Parathyroid adenoma (tissue), 2 donors: Measurements from ENCODE around the gene CCL28.

Source experiments
- H2AFZ ChIP-seq: fragments of 300-600 bp; sonication (generic); one replicate; pipeline ENCODE4 v1.7.0; 2017; ENCODE audit warnings: antibody characterized with exemption, mild to moderate bottlenecking
- H3K27ac ChIP-seq: fragments of 300-600 bp; sonication (generic); one replicate; pipeline ENCODE4 v1.7.0; 2017
- H3K27me3 ChIP-seq: fragments of 300-600 bp; sonication (generic); one replicate; pipeline ENCODE4 v1.7.0; 2017; ENCODE audit warnings: low read length; ENCODE audit not compliant: control insufficient read depth, insufficient read depth
- H3K36me3 ChIP-seq: fragments of 300-600 bp; sonication (generic); one replicate; pipeline ENCODE4 v1.7.0; 2017; ENCODE audit warnings: low read length; ENCODE audit not compliant: control insufficient read depth, insufficient read depth
- H3K4me1 ChIP-seq: fragments of 300-600 bp; sonication (generic); one replicate; pipeline ENCODE4 v1.7.0; 2017; ENCODE audit warnings: control low read depth
- H3K4me2 ChIP-seq: fragments of 300-600 bp; sonication (generic); one replicate; pipeline ENCODE4 v1.7.0; 2017; ENCODE audit warnings: low read length
- H3K4me3 ChIP-seq: fragments of 300-600 bp; sonication (generic); one replicate; pipeline ENCODE4 v1.7.0; 2017; ENCODE audit warnings: low read depth, low read length
- H3K79me2 ChIP-seq: fragments of 300-600 bp; sonication (generic); one replicate; pipeline ENCODE4 v1.7.0; 2017; ENCODE audit warnings: control low read depth
- H3K9ac ChIP-seq: fragments of 300-600 bp; sonication (generic); one replicate; pipeline ENCODE4 v1.7.0; 2017; ENCODE audit warnings: mild to moderate bottlenecking
- H3K9me3 ChIP-seq: fragments of 300-600 bp; sonication (generic); one replicate; pipeline ENCODE4 v1.7.0; 2017; ENCODE audit warnings: low read length; ENCODE audit not compliant: control insufficient read depth
- TF ChIP-seq, protein P1 (sequence below): fragments of 300-600 bp; sonication (generic); IDR thresholded peaks from one replicate; pipeline ENCODE4 v1.7.0; 2017; ENCODE audit warnings: antibody characterized with exemption, mild to moderate bottlenecking
- donor health status: primary hyperparathyroidism.

The CCL28 gene

DNA sequence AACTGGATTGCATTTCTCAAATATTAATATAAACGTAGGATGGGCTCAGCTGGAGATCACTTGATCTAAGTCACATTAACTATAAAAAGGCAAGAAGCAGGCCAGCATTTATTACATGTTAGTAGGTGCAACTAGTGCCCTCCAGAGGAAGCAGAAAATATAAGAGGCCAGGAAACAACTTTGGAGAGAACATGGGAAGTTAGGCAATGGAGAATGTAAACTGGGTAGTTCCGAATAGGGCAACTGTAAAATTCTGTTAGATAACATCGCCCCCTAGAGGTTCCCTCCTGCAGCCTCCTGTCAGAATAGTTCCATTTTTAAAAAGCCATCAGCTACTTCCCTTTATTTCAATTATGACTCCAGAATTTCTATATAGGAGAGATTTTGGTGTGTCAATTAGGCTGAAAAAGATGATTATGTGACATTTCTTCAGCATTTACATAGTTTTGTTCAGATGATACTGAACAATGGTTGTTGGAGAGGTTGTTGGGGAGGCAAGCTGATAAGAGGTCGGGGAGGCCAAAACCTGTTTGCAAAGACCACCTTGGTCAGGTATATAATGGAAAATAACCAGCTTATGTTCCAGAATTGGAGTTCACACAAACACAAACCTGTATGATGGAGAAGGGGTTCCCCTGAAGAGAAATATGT lies 22.4 kb downstream of the CCL28 start:
- Histone ChIP-seq H3K27me3 (no peaks in the 10 kb centered on the region), H2AFZ (peak overlapping the region; percentile 27), H3K4me3 (no peak overlapping the region), H3K9ac (no peak overlapping the region), H3K36me3 (no peaks in the 10 kb centered on the region), H3K4me2 (no peak overlapping the region), H3K27ac (no peak overlapping the region), H3K9me3 (no peaks in the 10 kb centered on the region), H3K79me2 (no peaks in the 10 kb centered on the region), H3K4me1 (no peaks in the 10 kb centered on the region)
- TF ChIP-seq, protein P1, sequence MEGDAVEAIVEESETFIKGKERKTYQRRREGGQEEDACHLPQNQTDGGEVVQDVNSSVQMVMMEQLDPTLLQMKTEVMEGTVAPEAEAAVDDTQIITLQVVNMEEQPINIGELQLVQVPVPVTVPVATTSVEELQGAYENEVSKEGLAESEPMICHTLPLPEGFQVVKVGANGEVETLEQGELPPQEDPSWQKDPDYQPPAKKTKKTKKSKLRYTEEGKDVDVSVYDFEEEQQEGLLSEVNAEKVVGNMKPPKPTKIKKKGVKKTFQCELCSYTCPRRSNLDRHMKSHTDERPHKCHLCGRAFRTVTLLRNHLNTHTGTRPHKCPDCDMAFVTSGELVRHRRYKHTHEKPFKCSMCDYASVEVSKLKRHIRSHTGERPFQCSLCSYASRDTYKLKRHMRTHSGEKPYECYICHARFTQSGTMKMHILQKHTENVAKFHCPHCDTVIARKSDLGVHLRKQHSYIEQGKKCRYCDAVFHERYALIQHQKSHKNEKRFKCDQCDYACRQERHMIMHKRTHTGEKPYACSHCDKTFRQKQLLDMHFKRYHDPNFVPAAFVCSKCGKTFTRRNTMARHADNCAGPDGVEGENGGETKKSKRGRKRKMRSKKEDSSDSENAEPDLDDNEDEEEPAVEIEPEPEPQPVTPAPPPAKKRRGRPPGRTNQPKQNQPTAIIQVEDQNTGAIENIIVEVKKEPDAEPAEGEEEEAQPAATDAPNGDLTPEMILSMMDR = peak; percentile 80

DNA sequence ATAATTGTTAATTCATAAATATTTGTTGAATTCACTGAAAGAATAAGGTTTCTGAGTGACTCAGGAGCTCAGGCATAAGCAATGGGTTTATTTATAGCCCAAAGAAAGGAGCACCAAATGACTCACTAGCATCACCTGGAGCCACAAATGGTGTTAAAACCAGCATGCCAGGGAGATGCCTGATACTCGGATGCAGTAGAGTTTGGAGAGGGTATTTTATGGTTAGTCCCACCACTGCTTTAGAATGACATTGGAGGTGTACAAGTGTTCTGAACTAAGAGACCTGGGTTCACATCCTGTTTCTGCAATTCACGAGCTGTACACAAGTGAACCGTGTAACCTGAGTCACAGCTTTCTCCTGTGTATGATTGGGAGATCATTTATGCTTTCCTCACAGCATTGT lies 25.2 kb downstream of the CCL28 start:
- H3K27me3 ChIP-seq = no peaks in the 10 kb centered on the region
- no peak overlapping the region for H2AFZ ChIP-seq
- no peak overlapping the region for H3K27ac ChIP-seq
- no peaks in the 10 kb centered on the region for H3K4me1 ChIP-seq
- H3K36me3 ChIP-seq = no peaks in the 10 kb centered on the region
- no peaks in the 10 kb centered on the region for H3K79me2 ChIP-seq
- TF ChIP-seq, protein P1 = no peak
- H3K4me3 ChIP-seq = no peak overlapping the region
- H3K4me2 ChIP-seq = no peak overlapping the region
- H3K9me3 ChIP-seq = no peaks in the 10 kb centered on the region
- H3K9ac ChIP-seq = no peak overlapping the region

DNA sequence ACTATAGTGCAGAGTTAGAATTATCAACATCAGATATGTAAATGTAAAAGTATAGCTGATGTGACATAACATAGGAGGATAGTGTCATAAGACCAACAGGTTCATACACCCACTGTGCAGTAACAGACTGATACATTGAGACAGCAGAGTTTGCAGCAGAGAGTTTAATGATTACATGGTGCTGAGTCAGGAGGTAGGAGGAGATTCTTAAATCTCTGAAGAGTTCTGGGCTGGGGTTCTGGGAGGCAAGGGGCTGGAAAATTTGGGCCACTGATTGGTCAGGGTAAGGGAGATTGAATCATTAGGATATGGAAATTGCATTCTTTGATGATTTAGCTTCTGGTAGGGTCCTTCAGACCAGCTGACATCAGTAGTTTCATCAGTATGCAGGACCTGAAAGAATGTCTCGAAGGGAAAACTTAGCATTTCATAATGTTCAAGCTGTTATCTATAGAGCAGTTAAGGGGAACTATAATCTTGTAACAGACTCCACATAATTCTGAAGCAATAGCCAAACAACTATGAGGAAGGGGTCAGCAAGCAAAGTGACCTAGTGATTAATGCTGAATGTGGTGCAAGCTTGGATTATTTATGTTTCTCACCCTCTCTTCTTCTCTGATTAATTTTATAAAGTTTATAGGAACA lies 35.6 kb downstream of the CCL28 start:
- H3K79me2 ChIP-seq = no peaks in the 10 kb centered on the region

DNA sequence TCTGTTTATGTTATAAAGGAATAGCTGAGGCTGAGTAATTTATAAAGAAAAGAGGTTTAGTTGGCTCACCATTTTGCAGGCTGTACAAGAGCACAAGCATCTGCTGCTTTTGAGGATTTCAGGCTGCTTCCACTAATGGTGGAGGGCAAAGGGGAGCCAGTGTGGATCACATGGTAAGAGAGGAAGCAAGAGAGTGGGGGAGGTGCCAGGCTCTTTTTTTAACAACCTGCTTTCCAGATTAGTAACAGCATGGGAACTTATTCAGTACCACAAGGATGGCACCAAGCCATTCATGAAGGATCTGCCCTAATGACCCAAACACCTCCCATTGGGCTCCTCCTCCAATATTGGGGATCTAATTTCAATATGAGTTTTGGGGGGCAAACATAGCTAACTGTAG lies 40.4 kb downstream of the CCL28 start:
- no peaks in the 10 kb centered on the region for H3K4me1 ChIP-seq
- no peaks in the 10 kb centered on the region for H3K27me3 ChIP-seq
- H3K4me3 ChIP-seq = no peak overlapping the region
- no peaks in the 10 kb centered on the region for H3K9me3 ChIP-seq
- H3K4me2 ChIP-seq = no peak overlapping the region
- TF ChIP-seq, protein P1 = no peak
- H3K36me3 ChIP-seq = no peaks in the 10 kb centered on the region
- no peak overlapping the region for H3K27ac ChIP-seq
- H2AFZ ChIP-seq = no peak overlapping the region
- no peaks in the 10 kb centered on the region for H3K79me2 ChIP-seq
- H3K9ac ChIP-seq = no peak overlapping the region

More for the DNA sequence above, 35.6 kb downstream of the CCL28 start:
- Histone ChIP-seq H3K36me3 (no peaks in the 10 kb centered on the region), H3K9me3 (no peaks in the 10 kb centered on the region), H2AFZ (no peak overlapping the region), H3K4me3 (no peak overlapping the region), H3K27me3 (no peaks in the 10 kb centered on the region), H3K4me1 (no peaks in the 10 kb centered on the region), H3K27ac (no peak overlapping the region), H3K4me2 (no peak overlapping the region), H3K9ac (no peak overlapping the region)
- TF ChIP-seq, protein P1 = no peak

DNA sequence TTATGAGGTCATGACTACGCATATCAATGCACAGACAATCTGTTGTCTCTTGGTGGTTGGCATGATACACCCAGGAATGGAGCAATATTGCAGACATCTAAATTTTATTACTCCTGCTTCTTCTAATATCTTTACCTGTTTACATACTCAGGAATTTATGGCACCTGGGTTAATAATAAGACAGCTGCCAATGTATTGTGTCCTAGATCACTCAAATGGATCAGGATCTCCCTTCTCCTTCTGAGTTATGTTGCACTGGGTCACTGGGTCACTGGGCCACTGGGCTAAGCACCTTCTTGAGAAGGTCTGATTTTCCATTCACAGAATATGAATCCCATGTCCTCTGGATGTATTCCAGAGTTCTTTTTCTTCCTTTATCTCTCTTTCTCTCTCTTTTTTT lies 41.8 kb downstream of the CCL28 start:
- Histone ChIP-seq H3K27me3 (no peaks in the 10 kb centered on the region), H2AFZ (no peak overlapping the region), H3K4me3 (no peak overlapping the region), H3K27ac (no peak overlapping the region), H3K9ac (no peak overlapping the region), H3K4me2 (no peak overlapping the region), H3K4me1 (no peaks in the 10 kb centered on the region), H3K36me3 (no peaks in the 10 kb centered on the region), H3K9me3 (no peaks in the 10 kb centered on the region), H3K79me2 (no peaks in the 10 kb centered on the region)
- TF ChIP-seq, protein P1 = no peak
